AG09309 (cell line): ENCODE results near the gene LUC7L3.
"Not testable (repeated sequence)": the region's sequence is repeated elsewhere in the genome, so short reads cannot be mapped to it uniquely, and the experiment has no call there.

Experiments used
- DNase-seq: peaks from one replicate; pipeline ENCODE4 v3.0.0-alpha.2; 2010; ENCODE audit warnings: low read depth
- H3K4me3 ChIP-seq: 2 replicates; pipeline ENCODE4 v1.5.1; 2011; ENCODE audit warnings: mild to moderate bottlenecking, low read depth, low read length, moderate library complexity; ENCODE audit not compliant: control insufficient read depth
- TF ChIP-seq, protein P1 (sequence below): IDR thresholded peaks from 2 replicates; pipeline ENCODE4 v1.5.1; 2011; ENCODE audit warnings: mild to moderate bottlenecking, low read depth, low read length, inconsistent platforms; ENCODE audit not compliant: insufficient read depth, control insufficient read depth; ENCODE audit errors: missing control alignments

The LUC7L3 gene

GRCh38 chr17:50712641-50713040, 6.8 kb upstream of the LUC7L3 start:
- TF ChIP-seq, protein P1, sequence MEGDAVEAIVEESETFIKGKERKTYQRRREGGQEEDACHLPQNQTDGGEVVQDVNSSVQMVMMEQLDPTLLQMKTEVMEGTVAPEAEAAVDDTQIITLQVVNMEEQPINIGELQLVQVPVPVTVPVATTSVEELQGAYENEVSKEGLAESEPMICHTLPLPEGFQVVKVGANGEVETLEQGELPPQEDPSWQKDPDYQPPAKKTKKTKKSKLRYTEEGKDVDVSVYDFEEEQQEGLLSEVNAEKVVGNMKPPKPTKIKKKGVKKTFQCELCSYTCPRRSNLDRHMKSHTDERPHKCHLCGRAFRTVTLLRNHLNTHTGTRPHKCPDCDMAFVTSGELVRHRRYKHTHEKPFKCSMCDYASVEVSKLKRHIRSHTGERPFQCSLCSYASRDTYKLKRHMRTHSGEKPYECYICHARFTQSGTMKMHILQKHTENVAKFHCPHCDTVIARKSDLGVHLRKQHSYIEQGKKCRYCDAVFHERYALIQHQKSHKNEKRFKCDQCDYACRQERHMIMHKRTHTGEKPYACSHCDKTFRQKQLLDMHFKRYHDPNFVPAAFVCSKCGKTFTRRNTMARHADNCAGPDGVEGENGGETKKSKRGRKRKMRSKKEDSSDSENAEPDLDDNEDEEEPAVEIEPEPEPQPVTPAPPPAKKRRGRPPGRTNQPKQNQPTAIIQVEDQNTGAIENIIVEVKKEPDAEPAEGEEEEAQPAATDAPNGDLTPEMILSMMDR: no peak
- DNase-seq: no peak
- H3K4me3 ChIP-seq: no peak overlapping the region

- no peak for DNase-seq
- TF ChIP-seq, protein P1: no peak
- no peak overlapping the region for H3K4me3 ChIP-seq
Measured at GRCh38 chr17:50715471-50715870, 3.9 kb upstream of the LUC7L3 start.

- DNase-seq: no peak
- peak overlapping the region; percentile 67 for H3K4me3 ChIP-seq
- TF ChIP-seq, protein P1: no peak
Measured at GRCh38 chr17:50719924-50720794, 756 bp downstream of the LUC7L3 start.

DNA sequence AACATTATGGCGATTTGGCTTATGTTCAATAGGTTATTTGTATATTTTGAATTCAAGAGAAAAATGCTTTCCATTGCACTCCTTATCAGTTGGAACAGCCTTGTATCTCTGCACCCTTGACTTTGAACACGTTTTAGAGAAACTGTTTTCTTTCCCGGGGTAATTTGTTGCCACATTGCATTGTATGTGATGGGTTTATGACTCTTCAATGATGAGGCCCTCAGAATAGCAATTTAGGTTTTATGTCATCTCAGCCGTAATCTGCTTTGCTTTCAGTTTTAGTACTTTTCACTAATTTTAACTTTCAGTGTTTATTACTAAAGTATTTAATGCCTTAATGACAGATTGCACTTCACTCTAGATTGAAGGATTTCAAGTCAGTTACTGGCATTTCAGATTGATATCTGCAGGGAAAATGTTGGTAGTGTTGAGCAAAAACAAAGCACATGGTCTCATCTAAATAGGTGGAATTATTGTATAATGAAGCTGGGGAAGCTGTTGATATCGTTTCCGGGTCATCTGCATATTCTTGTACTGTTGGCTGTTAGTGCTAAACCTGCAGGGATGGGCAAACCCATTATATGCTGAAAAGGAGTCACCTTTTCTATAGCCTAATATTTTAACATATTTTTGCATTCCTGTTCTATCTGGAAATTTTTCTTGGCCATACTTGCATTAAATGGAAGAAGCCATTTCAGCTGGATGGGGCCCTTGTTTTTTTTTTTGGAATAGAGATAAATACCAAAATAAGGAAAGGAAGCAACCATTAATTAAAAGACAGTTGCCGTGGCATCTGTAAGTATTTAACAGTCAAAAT, 2.0 kb downstream of the LUC7L3 start:
- H3K4me3 ChIP-seq: peak overlapping the region; percentile 67
- TF ChIP-seq, protein P1: no peak
- no peak for DNase-seq

DNA sequence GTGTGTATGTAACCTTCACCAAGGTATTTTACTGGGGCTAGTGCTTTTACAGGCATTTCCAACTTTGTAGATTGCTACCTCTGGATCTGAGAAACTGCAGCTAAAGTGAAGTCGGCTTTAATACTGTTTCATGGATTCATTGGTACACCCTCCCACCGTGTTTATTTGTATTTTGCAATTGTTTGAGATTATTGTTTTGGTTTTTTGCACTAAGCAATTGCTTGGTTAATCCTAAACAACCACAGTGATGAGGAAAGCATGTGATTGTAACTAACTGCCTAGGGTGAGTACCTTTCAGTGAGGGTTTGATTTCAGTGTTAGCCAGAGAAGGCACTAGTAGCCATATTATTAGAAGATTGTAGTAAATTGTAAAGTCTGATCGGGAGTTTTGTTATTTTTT, 3.3 kb downstream of the LUC7L3 start:
- no peak overlapping the region for H3K4me3 ChIP-seq
- TF ChIP-seq, protein P1: no peak
- DNase-seq: no peak

DNA sequence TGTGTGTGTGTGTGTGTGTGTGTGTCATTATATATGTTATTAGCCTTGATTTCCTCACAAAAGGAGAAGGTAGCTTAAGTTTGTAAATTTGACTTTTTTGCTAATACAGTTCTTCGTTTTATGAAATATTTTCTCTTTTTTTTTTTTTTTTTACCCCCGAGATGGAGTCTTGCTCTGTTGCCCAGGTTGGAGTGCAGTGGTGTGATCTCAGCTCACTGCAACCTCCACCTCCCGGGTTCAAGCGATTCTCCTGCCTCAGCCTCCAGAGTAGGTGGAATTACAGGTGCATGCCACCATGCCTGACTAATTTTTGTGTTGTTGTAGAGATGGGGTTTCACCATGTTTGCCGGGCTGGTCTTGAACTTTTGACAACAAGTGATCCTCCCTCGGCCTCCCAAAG, 5.2 kb downstream of the LUC7L3 start:
- DNase-seq, H3K4me3 ChIP-seq: not testable (repeated sequence)
